Myocyte (in vitro differentiated cells): Measurements from ENCODE around the gene TCAP. TPM values are rescaled to one million over a fixed set of nuclear protein-coding genes. Genes with fewer than 3 reads are reported as not detected.

Source experiments
- DNase-seq: peaks from one replicate; pipeline ENCODE4 v3.0.0-alpha.2; 2012; ENCODE audit warnings: low read depth
- polyA plus RNA-seq: library from polyadenylated mRNA; unstranded; fragments of >200 nt; gene quantifications from one replicate; pipeline ENCODE4 v1.2.1, GENCODE V29; 2012; ENCODE audit warnings: missing spikeins
- total RNA-seq: library from RNA; depleted of rRNA; stranded (reverse); fragments of >200 nt; gene quantifications from 2 replicates; pipeline ENCODE4 v1.2.3, GENCODE V29; 2014

The TCAP gene, protein sequence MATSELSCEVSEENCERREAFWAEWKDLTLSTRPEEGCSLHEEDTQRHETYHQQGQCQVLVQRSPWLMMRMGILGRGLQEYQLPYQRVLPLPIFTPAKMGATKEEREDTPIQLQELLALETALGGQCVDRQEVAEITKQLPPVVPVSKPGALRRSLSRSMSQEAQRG
- 10.1 and 23.1 TPM in 2 replicates for total RNA-seq
- polyA plus RNA-seq: 3.4 TPM

- DNase-seq: peak; percentile 67
Observed at GRCh38 chr17:39664581-39665561, at the start of gene TCAP. Gene TCAP, plus strand, starts transcription at chr17:39665349. Its CDS starts 11 bp downstream, at chr17:39665360.

GRCh38 chr17:39615434-39615833 lies 49.7 kb upstream of the TCAP start:
- DNase-seq: no peak

DNA sequence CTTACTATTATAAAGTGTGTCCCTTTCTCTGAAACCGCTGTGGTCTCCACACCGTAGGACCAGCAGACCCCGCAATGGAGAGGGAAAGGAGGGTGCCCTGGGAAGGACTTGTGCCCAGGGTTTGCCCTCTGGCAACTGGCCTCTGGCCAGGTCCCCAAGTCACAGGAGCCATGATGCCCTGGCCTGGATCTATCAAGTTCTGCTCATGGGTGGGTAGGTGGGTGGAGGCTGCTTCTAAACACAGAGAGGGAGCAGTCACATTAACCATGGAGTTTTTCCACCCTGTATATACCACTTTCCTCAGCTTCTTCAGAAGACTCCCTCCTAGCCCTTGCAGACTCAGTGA lies 48.1 kb upstream of the TCAP start:
- DNase-seq: no peak

- peak; percentile 59 for DNase-seq
Observed at GRCh38 chr17:39617446-39618245, 47.5 kb upstream of the TCAP start.

DNA sequence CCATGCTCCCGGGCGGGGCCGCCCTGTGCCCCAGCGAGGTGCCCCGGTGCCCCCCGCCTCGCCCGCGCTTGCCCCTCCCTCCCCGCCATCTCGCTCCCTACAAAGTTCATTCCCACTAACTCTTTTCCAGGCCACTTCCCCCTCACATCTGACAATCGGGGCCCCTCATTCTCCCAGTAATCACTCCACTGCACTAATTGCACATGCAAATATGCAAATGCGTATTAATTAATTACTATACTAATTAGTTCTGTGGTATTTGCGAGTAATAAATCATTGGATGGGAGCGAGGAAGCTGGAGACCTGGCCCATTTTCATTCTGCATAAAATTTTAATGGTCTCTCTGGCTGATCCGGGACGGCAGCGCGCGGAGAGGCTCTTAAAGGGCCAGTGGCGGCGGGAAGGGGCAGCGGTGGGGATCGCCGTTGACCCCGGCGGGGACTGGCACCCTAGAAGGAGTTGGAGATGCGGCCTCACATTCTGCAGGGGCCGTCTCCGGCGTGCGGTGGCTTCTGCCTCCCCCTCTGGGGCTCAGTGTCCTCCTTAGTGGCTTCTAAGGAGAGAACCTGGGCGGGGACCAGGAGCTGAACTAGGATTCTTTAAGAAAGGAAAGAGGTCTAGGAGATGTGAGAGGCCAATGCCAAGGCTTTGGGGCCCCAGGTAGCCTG lies 46.8 kb upstream of the TCAP start:
- no peak for DNase-seq

DNA sequence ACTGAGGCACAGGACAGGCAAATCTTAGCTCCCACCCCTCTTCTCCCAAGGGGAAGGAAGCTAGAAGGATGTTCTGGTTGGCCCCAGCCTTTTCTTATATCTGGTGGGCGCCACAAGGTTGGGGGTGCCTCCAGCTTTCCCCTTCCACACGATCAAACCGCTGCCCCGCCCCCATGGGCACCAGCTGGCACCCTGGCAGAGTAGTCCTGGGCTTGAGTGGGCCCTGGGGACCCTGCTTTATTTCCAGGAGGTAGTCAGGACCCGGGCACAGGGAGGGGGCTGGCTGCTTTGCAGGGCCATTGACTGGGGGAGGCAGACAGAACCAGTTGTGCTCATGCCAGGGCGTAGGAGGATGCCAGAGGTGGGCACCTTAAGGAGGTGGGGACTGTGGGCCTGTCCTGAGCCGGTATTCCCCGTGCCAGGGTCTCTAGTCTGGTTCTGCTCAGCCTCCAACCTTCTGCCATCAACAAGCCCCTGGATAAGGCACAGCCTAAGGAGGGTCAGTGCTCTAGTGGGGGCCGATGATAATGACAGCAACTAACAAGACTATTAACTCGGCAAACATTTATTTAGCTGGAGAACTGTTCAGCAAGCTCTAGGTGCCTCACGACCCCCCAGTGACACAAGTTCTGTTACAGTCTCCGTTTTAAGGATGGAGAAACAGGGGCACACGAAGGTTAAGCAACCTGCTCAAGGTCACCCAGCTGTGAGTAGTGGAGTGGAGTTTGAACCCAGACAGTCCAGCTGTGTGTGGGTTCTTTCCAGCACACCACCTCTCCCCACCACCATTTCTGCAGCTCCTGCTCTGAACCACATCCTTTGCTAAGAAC lies 46.0 kb upstream of the TCAP start:
- DNase-seq: no peak

- no peak for DNase-seq
Observed at GRCh38 chr17:39619786-39620101, 45.4 kb upstream of the TCAP start.

GRCh38 chr17:39621523-39622379 lies 43.4 kb upstream of the TCAP start:
- DNase-seq: peak; percentile 84

- no peak for DNase-seq
Observed at GRCh38 chr17:39622380-39623006, 42.7 kb upstream of the TCAP start.

DNA sequence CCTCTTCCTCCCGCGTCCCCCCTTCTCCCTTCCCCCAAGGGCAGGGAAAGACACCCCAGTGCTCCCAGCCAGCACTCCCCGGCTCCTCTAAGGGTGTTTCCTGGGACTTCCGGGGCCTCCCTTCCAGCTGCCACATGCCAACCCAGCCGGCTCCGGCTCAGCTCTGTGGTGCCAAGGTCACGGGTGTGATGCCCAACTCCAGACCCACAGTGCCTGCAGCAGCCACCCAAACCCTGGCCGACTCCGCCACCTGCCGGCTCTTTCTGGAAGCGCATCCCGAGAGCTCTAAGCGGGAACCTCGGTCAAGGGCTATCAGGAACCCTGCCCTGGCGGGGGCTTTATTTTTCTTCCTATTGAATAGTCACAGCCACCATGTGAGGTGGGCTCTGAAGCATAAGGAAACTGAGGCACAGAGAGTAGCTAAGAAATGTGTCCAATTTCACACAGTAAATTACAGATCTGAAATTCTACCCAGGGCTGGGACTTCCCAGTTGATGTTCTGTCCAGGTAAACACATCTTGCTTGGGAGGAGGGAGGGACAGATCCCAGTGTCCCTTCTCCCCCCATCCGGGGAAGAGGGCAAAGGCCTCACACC lies 41.7 kb upstream of the TCAP start:
- peak; percentile 85 for DNase-seq

DNA sequence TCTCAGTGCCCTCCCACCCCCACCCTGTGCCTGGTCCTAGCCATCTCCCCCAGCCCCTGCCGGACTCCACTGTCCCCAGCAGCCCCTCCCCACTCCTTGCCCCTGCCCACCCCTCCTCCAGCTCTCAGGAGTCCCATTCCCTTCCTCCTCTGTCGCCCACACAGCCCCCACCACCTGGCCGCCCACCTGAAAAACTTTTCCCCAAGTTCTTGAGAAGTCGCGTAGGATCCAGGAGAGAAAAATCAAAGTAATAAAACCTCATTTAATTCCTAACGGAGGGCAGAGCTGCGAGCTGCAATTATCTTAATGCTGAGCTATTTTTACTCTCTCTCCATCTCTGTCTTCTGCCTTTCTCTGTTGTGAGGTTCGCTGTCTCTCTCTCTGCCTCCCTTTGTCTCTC lies 40.8 kb upstream of the TCAP start:
- no peak for DNase-seq

DNA sequence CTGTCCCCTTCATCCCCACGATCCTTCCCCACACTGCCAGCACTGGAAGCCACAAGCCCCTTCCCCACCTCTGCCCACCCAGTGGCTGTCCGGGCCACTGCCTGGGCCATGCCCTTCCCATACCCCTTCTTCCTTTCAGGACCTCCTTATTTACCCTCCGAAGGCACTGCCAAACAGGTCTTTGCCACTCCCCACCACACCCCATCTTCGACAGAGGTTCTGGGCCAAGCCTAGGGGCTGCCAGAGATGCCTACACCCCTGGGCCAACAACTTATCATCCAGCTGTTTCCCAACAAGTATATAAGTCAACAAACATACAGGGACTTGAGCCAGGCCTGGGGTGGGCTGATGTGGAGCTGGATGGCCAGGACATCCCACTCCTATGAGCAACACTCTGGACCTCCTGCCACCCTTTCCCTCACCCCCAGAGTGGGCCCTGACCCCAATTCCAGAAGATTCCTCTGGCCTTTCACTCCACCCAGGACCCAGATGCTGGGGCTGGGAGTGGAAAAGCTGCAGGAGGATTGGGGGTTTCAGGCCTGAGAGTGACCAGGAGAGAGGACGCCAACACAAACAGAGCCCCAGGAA lies 39.9 kb upstream of the TCAP start:
- no peak for DNase-seq

DNA sequence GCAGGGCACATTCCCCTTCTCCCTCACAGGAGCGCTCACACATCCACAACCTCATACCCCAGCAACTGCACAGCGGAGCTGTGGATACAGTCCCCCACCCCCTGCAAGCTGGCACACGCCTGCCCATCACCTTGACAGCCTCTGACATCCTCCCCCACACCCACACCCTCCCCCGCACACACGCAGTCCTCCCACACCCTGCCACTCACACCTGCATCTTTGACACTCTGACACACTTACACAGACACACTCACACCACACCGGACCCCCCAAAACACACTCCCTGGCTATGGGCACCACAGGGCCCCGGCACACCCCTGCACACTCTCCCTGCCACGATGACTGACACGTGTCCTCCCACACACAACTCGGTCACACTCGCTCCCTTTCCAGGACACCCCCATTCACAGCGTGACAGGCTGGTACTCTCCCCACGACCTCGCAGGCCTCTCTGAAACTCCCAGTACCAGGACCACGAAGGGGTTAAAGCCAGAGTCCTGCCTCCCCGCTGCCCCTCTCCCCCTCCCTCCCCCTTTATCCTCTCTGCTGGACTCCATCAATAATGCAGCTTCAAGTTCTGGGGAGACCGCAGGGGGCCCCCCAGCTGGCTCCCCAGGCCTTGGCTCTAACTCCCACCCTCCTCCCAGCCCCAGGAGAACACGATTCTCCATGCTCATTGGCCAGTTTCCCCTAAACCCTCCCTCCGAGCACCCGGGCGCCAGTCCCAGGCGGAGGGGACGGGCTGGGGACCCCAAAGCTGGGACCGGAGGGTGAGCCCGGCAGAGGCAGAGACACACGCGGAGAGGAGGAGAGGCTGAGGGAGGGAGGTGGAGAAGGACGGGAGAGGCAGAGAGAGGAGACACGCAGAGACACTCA lies 38.7 kb upstream of the TCAP start, which contains the start of gene PPP1R1B:
Gene PPP1R1B, plus strand, starts transcription at position 782 of the 876 bp plus-strand sequence. CDS start 441 bp downstream, outside the sequence.
- DNase-seq: no peak

GRCh38 chr17:39627047-39627711 lies 38.0 kb upstream of the TCAP start:
- DNase-seq: no peak

DNA sequence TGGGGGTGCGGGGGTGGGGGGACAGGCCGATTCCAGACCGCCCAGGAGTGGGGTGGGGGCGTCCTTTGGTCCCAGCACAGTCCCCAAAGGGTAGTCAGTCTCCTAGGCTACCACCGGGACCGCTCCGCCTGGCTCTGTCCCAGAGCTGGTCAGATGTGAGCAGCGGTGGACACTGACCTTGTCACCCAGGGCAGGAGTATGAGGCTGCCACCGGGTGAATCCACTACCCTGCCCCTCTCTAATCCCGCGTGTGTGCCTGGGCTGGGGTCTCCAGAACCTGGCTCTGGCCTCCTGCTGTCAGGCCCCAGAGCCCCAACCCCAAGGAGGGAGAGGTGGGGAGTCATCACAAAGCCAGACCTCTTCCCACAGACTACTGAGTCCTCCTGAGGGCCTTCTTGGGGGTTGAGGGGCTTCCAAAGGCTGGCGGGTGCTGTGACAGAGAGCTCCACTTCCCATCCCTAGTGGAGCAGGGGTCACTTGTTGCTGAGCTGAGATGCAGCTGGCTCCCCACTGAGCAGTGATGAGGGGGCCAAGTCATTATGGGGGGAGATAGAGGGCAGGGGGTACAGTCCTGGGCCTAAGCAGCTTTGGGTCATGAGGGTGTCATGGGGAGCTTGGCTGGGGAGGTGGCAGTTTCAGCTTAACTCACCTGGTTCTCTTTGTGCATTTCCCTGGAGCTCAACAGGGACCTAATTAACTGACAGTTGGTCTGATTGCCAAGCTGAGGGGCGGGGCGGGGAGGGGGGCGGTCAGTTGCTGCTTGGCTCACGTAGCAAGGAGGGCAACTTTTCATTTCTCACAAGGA lies 37.2 kb upstream of the TCAP start:
- no peak for DNase-seq
